Measurements from ENCODE around the gene TBX15. TPM values are rescaled to one million over a fixed set of nuclear protein-coding genes. Genes with fewer than 3 reads are reported as not detected.

Gene TBX15
- total RNA-seq, 1 donor from 2014 or later, result not detected

DNA sequence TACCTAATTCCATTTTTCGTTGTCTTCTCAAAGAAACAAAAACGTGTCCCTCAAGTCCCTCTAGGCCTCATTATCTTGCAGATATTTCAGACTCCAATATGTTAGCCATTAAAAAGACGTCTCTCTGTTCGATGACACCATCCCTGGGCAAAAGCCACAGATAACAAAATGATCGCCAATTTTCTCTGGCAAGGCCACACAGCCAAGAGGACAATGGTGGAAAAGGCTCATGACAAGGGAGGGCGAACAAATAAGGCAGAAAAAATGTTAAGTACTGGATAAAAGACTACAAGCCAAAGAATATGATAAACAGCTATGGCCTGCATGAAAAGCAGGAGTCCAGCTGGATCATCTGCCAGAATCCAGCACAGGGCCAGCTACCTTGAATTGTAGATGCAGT, 82.9 kb downstream of the TBX15 start:
- intact Hi-C loops (cut with micrococcal nuclease), result no loop called here
- H3K27ac Mint-ChIP-seq, result no peak overlapping the region
- DNase-seq, result no peak
- H3K36me3 Mint-ChIP-seq (ENCODE audit: low read depth), result no peaks in the 10 kb centered on the region
- no peaks in the 10 kb centered on the region for H3K27me3 Mint-ChIP-seq
- no peak overlapping the region for H3K4me3 Mint-ChIP-seq
- no peaks in the 10 kb centered on the region for H3K4me1 Mint-ChIP-seq
- H3K9me3 Mint-ChIP-seq, result no peaks in the 10 kb centered on the region

DNA sequence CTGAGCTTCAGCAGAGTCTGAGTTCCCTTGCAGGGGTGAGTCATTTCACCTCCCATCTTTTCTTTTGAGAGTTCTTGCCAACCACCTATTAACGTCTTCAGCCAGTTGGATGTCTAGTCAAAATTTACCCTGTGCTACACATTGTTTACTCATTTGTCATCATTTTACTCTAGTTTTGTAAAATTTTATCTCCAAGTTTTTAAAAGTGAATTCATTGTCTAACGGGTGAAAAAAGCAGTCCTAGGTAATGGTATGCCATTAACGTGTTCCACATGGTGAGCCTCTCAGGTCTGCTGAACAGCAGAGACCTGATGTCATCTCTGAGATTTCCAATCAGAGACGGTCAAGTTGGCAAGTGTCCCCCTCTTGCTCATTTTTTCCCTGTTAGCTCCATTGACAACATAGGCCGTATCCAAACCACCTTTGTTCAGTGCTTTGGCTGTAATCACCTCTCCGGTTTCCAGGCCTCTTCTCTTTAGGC, 85.4 kb downstream of the TBX15 start:
- no peaks in the 10 kb centered on the region for H3K9me3 Mint-ChIP-seq
- DNase-seq, result no peak
- H3K27me3 Mint-ChIP-seq, result no peaks in the 10 kb centered on the region
- H3K36me3 Mint-ChIP-seq (ENCODE audit: low read depth), result no peaks in the 10 kb centered on the region
- intact Hi-C loops (cut with micrococcal nuclease), result no loop called here
- H3K27ac Mint-ChIP-seq, result no peak overlapping the region
- H3K4me3 Mint-ChIP-seq, result no peak overlapping the region
- no peaks in the 10 kb centered on the region for H3K4me1 Mint-ChIP-seq

DNA sequence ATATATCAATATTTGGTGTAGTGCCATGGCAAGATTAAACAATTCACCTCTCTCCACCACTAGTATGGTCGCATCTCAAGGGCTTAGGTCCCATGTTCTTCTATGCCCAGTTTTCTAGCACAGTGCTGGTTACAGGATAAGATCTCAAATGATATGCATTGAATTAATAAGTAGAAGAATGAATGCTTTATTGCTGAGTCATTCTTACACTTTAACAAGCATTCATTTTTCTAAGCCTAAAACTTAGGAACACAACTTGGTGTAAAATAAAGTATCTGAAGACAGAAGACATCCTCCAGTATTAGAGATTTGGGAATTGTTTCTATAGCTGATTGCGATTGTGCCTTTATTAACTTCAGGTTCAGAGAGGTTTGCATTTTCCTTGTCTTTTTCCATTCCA, 85.8 kb downstream of the TBX15 start:
- no peak overlapping the region for H3K4me3 Mint-ChIP-seq
- no peaks in the 10 kb centered on the region for H3K27me3 Mint-ChIP-seq
- no peaks in the 10 kb centered on the region for H3K9me3 Mint-ChIP-seq
- no peaks in the 10 kb centered on the region for H3K36me3 Mint-ChIP-seq (ENCODE audit: low read depth)
- no peak overlapping the region for H3K27ac Mint-ChIP-seq
- DNase-seq, result no peak
- intact Hi-C loops (cut with micrococcal nuclease), result no loop called here
- H3K4me1 Mint-ChIP-seq, result no peaks in the 10 kb centered on the region

DNA sequence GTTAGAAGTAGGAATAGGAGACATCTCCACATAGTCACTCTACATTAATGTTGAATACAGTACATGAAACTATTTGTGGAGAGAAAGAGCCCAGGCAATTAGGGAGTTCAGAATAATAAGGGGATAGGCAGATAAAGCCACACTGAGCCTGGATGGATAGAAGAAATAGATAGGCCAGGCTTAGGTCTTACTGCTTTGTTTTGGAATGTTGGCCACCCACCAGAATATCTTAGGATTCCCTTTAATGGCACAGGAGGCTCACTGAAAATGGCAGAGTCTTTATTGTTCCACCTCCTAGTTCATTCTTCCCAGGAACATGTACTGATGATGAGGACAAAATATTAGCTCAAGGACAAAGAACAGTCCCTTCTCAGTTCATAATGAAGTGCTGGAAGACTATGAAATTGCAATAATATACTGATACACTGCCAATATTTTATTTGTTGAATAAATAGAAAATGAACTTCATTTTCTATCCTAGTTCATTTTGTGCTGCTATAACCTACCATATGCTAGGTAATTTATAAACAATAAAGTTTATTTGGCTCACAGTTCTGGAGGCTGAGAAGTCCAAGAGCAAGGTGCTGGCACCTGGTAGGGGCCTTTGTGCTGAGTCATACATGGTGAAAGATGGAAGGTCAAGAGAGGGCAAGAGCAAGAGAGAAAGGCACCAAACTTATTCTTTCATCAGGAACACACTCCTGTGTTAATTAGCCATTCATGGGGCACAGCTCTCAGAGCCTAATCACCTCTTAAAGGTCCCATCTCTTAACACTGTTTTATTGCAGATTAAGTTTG, 87.3 kb downstream of the TBX15 start:
- no peaks in the 10 kb centered on the region for H3K36me3 Mint-ChIP-seq (ENCODE audit: low read depth)
- no peaks in the 10 kb centered on the region for H3K9me3 Mint-ChIP-seq
- H3K4me1 Mint-ChIP-seq, result no peaks in the 10 kb centered on the region
- H3K27ac Mint-ChIP-seq, result no peak overlapping the region
- no peaks in the 10 kb centered on the region for H3K27me3 Mint-ChIP-seq
- H3K4me3 Mint-ChIP-seq, result no peak overlapping the region
- no peak for DNase-seq
- intact Hi-C loops (cut with micrococcal nuclease), result no loop called here

DNA sequence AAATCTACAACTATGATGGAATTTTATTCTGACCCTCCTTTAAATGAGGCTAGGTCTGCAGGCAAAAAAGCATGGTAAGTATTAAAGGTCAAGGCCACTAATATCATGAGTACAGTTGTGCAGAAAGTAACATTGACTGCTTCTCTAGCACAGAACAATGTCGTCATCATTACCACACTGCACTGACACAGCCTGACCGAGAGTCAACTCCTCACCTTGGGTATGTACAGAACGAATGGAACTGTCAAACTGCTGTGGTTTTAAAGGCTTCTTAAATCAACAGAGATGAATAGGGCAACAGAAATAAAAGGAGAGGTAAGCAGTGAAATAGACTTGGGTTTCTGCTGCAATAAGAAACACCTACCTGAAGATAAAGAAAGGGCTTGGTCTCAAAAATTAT, 88.8 kb downstream of the TBX15 start:
- no peaks in the 10 kb centered on the region for H3K4me1 Mint-ChIP-seq
- H3K4me3 Mint-ChIP-seq, result no peak overlapping the region
- no peaks in the 10 kb centered on the region for H3K27me3 Mint-ChIP-seq
- no peak for DNase-seq
- H3K9me3 Mint-ChIP-seq, result peaks cover under 1% of the 10 kb centered on the region
- intact Hi-C loops (cut with micrococcal nuclease), result no loop called here
- H3K27ac Mint-ChIP-seq, result no peak overlapping the region
- H3K36me3 Mint-ChIP-seq (ENCODE audit: low read depth), result no peaks in the 10 kb centered on the region

DNA sequence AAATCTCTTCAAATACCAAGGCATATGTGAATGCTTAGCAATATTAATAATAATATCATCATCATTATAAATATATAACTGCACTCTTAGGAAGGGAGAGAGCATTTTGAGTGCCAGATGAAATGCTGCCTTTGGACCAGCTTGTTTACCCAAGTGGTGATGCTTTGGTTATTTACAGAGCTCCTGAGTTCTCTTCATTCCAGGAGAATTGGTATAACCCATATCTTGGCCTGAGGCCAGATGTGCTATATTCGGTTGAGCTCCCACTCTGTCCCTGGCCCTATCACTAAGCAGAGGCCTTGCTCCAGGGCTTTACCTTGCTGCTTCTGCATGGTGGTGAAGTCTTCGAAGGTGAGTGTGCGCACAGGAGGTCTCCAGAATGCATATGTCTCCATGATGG, 89.4 kb downstream of the TBX15 start:
- H3K27ac Mint-ChIP-seq, result no peak overlapping the region
- intact Hi-C loops (cut with micrococcal nuclease), result no loop called here
- H3K9me3 Mint-ChIP-seq, result peaks cover 7% of the 10 kb centered on the region
- H3K4me1 Mint-ChIP-seq, result no peaks in the 10 kb centered on the region
- H3K27me3 Mint-ChIP-seq, result no peaks in the 10 kb centered on the region
- H3K36me3 Mint-ChIP-seq (ENCODE audit: low read depth), result no peaks in the 10 kb centered on the region
- H3K4me3 Mint-ChIP-seq, result no peak overlapping the region
- DNase-seq, result no peak

DNA sequence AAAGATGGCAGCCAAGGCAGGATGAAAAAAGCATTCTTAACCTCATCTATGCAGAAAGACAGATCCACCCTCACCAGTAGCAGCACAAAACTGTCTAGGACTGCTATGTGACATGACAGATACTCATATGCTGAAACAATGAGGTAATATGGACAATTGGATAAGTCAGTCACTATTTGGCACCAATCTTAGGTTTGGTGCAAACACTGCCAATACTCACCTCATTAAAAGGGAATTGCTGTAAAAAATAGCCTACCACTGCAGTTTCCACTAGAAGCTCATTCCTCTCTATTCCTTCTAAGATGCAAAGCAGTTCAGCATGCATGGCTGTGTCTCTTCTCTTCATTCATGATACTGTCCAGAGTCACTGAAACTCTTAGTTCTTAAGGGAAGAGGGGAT, 91.7 kb downstream of the TBX15 start:
- Mint-ChIP-seq H3K4me1 (no peaks in the 10 kb centered on the region), H3K36me3 (ENCODE audit: low read depth) (no peaks in the 10 kb centered on the region), H3K9me3 (peaks cover 7% of the 10 kb centered on the region), H3K27me3 (no peaks in the 10 kb centered on the region), H3K27ac (no peak overlapping the region), H3K4me3 (no peak overlapping the region)
- intact Hi-C loops (cut with micrococcal nuclease), result no loop called here
- no peak for DNase-seq

DNA sequence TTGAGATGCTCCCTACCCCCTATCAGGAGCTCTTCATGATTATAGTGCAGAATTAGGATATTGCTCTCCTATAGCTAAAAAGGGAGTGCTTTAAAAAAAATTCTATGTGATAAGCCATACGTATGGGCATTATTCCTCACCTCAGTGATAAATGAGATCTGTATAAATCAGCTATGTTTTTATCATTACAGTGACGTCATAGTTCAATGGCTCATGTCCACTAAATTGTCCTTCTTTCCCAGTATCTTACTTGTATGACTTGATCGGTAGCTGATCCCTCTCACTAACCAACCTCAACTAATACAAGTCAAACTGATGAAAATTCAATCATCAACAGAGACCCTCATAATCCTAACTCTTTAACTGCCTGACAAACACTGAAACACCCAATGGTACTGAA, 93.3 kb downstream of the TBX15 start:
- Mint-ChIP-seq H3K9me3 (peaks cover 7% of the 10 kb centered on the region), H3K27ac (no peak overlapping the region), H3K36me3 (ENCODE audit: low read depth) (no peaks in the 10 kb centered on the region), H3K27me3 (no peaks in the 10 kb centered on the region), H3K4me3 (no peak overlapping the region), H3K4me1 (no peaks in the 10 kb centered on the region)
- intact Hi-C loops (cut with micrococcal nuclease), result no loop called here
- no peak for DNase-seq

DNA sequence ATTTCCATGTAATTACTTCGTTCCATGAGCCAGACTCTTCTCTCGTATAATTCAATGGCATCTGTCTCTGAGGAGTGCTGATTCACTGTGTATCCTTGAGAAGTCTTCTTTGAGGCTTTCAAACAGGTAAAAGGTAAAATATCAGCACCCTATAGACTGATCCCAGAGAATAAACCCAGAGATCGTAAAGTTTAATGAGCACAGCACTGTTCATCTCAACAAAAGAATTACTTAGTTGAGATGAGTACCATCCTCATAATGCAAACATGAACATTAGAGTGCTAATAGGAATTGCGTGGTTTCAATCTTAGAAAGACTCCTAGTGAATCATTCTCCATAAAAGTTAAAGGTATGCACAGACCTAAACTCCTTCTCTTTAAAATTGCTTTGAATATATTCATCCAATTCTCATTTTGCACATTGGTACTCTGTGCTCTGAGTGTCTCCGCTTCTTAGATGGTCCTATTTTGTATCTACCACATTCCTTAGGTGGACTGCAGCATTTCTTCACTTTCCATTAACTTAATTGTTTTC, 97.2 kb downstream of the TBX15 start:
- no peaks in the 10 kb centered on the region for H3K4me1 Mint-ChIP-seq
- no peaks in the 10 kb centered on the region for H3K27me3 Mint-ChIP-seq
- no peak overlapping the region for H3K4me3 Mint-ChIP-seq
- no peaks in the 10 kb centered on the region for H3K36me3 Mint-ChIP-seq (ENCODE audit: low read depth)
- intact Hi-C loops (cut with micrococcal nuclease), result no loop called here
- H3K27ac Mint-ChIP-seq, result no peak overlapping the region
- peaks cover 7% of the 10 kb centered on the region for H3K9me3 Mint-ChIP-seq
- no peak for DNase-seq

DNA sequence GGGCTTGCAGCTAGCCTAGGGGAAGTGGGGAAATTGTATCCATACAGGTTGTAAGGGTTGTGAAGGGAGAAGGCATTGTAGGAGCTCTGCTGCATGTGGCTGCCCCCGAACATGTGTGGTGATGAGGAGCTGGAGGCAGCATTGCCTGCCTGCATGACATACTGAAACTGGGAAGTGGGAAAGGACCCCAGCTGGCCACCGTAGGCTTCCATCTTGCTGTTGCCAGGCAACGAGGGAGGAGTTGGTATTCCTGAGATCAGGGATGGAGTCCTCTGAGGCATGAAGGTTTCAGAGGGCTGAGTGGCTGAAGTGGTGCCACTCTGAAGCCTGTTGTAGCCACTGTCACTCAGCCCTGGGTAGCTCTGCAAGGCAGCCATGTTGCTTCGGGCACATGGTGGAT, 103.2 kb downstream of the TBX15 start:
- H3K27me3 Mint-ChIP-seq, result no peaks in the 10 kb centered on the region
- no peaks in the 10 kb centered on the region for H3K4me1 Mint-ChIP-seq
- no peak overlapping the region for H3K27ac Mint-ChIP-seq
- H3K4me3 Mint-ChIP-seq, result no peak overlapping the region
- intact Hi-C loops (cut with micrococcal nuclease), result no loop called here
- H3K36me3 Mint-ChIP-seq (ENCODE audit: low read depth), result no peaks in the 10 kb centered on the region
- no peaks in the 10 kb centered on the region for H3K9me3 Mint-ChIP-seq
- DNase-seq, result no peak

DNA sequence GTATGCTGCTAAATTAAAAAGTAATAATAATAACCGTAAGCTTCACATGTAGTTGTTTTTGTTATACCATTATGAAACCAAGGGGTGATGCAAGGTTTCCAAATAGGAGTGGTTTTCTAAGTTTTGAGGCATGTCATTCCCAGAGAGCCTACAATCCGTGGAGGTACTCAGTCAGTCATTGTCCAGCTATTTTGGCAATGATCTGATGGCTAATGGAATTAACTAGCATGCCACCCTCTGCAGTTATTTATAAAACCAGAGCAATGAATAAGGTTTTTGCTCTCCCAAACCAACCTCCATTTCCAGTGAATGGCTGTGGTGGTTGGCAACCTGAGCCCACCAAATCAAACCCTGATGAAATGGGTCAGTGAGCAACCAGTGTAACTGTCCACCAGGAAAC, 106.4 kb downstream of the TBX15 start:
- intact Hi-C loops (cut with micrococcal nuclease), result no loop called here
- Mint-ChIP-seq H3K4me3 (no peak overlapping the region), H3K9me3 (no peaks in the 10 kb centered on the region), H3K27me3 (no peaks in the 10 kb centered on the region), H3K27ac (no peak overlapping the region), H3K4me1 (no peaks in the 10 kb centered on the region), H3K36me3 (ENCODE audit: low read depth) (no peaks in the 10 kb centered on the region)
- no peak for DNase-seq

DNA sequence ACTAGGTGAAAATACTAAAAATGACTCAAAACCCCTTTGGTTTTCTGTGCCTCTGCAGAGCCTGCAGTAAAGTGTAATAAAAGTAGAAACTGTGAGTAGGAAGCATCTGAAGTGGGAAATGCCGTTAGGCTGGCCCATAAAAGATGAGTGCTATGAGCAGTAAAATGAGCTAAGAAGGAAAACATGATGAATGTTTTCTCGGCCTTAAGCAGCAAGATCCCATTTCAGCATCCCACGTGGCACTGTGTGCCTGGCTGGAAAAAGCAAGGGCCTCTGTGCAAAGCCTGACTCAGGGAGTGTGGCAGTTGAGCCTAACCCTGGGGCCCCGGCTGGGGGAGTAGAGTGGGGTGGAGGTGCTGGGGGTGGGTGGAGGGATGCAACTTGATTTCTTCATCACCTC, 109.5 kb downstream of the TBX15 start:
- Mint-ChIP-seq H3K27ac (no peak overlapping the region), H3K9me3 (no peaks in the 10 kb centered on the region)

DNA sequence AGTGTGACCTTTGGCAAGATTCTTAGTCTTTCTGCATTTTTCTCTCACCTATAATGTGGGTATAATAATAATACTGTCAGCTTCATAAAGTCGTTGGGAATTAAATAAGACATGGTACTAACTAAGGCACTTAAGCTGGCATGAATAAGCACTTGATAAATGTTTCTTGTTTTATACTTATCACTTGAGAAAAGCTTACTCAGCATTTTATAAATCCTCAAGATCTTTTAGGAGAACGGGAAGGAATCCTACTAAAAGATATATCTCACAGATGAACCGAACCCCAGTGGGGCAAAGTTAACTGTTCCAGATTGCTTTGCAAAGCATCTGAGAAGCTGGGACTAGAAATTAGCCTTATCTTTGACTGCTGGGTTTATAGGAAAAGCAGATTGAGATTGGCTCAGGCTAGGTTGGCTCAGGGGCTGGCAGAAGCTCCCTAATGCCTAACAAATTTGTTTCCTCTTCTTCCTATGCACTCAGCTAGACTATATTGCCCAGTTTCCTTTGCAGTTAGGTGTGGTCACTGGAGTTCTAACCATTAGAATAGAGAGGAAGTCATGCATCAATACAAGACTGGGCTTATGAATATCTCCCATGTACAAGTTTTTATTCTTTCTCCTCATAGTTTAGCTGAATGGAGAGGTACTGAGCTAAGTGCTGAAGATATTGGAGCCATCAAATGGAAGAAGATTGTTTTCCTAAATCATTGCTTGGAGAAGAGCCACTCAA, 110.3 kb downstream of the TBX15 start:
- Mint-ChIP-seq H3K4me1 (no peaks in the 10 kb centered on the region), H3K27ac (no peak overlapping the region), H3K9me3 (no peaks in the 10 kb centered on the region), H3K36me3 (ENCODE audit: low read depth) (no peaks in the 10 kb centered on the region), H3K4me3 (no peak overlapping the region), H3K27me3 (no peaks in the 10 kb centered on the region)
- intact Hi-C loops (cut with micrococcal nuclease), result no loop called here
- DNase-seq, result no peak

More for the DNA sequence above, 109.5 kb downstream of the TBX15 start:
- no peaks in the 10 kb centered on the region for H3K36me3 Mint-ChIP-seq (ENCODE audit: low read depth)
- H3K4me1 Mint-ChIP-seq, result no peaks in the 10 kb centered on the region
- no peak overlapping the region for H3K4me3 Mint-ChIP-seq
- intact Hi-C loops (cut with micrococcal nuclease), result no loop called here
- no peaks in the 10 kb centered on the region for H3K27me3 Mint-ChIP-seq
- DNase-seq, result no peak

DNA sequence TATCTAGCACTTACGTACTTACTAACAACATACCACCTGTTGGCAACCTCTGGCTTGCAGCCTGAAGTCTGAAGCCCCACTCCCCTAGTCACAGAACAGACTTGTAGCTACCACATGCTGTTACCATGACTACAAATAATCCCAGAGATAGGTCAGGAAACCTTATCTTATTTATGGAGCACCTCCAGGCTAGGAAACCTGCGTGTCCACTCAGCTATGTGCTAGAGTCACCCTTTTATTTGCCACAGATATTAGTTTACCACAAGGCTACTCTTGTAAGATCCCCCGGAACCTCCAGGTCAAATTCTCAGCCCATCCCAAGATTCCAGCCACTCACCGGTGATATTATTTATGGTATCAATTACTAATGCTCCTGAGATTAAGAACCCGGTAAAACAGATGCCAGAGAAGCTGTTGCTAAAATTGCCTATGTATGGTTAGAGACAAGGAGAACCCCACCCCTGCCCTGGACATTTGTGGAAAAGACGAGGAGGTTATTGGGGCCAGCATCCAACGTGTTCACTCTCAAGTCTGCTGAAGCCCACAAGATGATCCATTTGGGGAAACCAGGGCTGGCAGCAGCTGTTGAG, 116.5 kb downstream of the TBX15 start:
- H3K4me1 Mint-ChIP-seq, result no peaks in the 10 kb centered on the region
- no peak overlapping the region for H3K4me3 Mint-ChIP-seq
- no peaks in the 10 kb centered on the region for H3K9me3 Mint-ChIP-seq
- DNase-seq, result no peak
- intact Hi-C loops (cut with micrococcal nuclease), result no loop called here
- no peaks in the 10 kb centered on the region for H3K36me3 Mint-ChIP-seq (ENCODE audit: low read depth)
- H3K27me3 Mint-ChIP-seq, result no peaks in the 10 kb centered on the region
- no peak overlapping the region for H3K27ac Mint-ChIP-seq

Measured in activated CD4-positive, alpha-beta T cell treated with anti-CD3 and anti-CD28 coated beads, Interleukin-2, amount 10 ng/mL, durations not matched to agents 24 days and 14 days (primary cell).